ENCODE results near the gene FAM234A.
"Not testable (repeated sequence)": the region's sequence is repeated elsewhere in the genome, so short reads cannot be mapped to it uniquely, and the experiment has no call there.

Gene FAM234A

GRCh38 chr16:266258-267164, 31.9 kb downstream of the FAM234A start:
- no peak overlapping the region for H3K9ac ChIP-seq (ENCODE audit: low read length)
- no peak for TF ChIP-seq CTCF (IDR thresholded peaks at IDR 0.05; ENCODE audit: insufficient read depth, low read length, poor library complexity, severe bottlenecking)
- no peak overlapping the region for H3K4me3 ChIP-seq (ENCODE audit: insufficient read depth, low read length, poor library complexity, severe bottlenecking)
- H3K4me2 ChIP-seq (ENCODE audit: low read depth, low read length, poor library complexity, severe bottlenecking): no peak overlapping the region
- no peaks in the 10 kb centered on the region for H3K79me2 ChIP-seq (ENCODE audit: insufficient read depth, low read length)
- H3K27ac ChIP-seq (ENCODE audit: low read depth, low read length): no peak overlapping the region
- no peaks in the 10 kb centered on the region for H3K9me2 ChIP-seq (replicated peaks; ENCODE audit: insufficient read depth, low read length)
- no peaks in the 10 kb centered on the region for H4K20me1 ChIP-seq (ENCODE audit: low read depth, low read length)
- no peaks in the 10 kb centered on the region for H3K36me3 ChIP-seq (ENCODE audit: low read length)
- H3K27me3 ChIP-seq (ENCODE audit: low read length): no peaks in the 10 kb centered on the region
- H2AFZ ChIP-seq (ENCODE audit: low read depth, low read length, severe bottlenecking): no peak overlapping the region
- no peaks in the 10 kb centered on the region for H3K9me3 ChIP-seq (ENCODE audit: insufficient read depth, low read length)
- H3F3A ChIP-seq (ENCODE audit: insufficient read depth): no peaks in the 10 kb centered on the region

- H3K4me2 ChIP-seq (ENCODE audit: low read depth, low read length, poor library complexity, severe bottlenecking); H3K27ac ChIP-seq (ENCODE audit: low read depth, low read length); H3K27me3 ChIP-seq (ENCODE audit: low read length); H2AFZ ChIP-seq (ENCODE audit: low read depth, low read length, severe bottlenecking); H3K9ac ChIP-seq (ENCODE audit: low read length); H4K20me1 ChIP-seq (ENCODE audit: low read depth, low read length); H3F3A ChIP-seq (ENCODE audit: insufficient read depth); H3K79me2 ChIP-seq (ENCODE audit: insufficient read depth, low read length); H3K4me3 ChIP-seq (ENCODE audit: insufficient read depth, low read length, poor library complexity, severe bottlenecking); H3K9me2 ChIP-seq (replicated peaks; ENCODE audit: insufficient read depth, low read length); H3K9me3 ChIP-seq (ENCODE audit: insufficient read depth, low read length); H3K36me3 ChIP-seq (ENCODE audit: low read length): not testable (repeated sequence)
Measured at GRCh38 chr16:267562-267961, 32.9 kb downstream of the FAM234A start.

- Histone ChIP-seq H3K9me2 (replicated peaks; ENCODE audit: insufficient read depth, low read length) (no peaks in the 10 kb centered on the region), H3K4me3 (ENCODE audit: insufficient read depth, low read length, poor library complexity, severe bottlenecking) (no peak overlapping the region), H4K20me1 (ENCODE audit: low read depth, low read length) (no peaks in the 10 kb centered on the region), H3K36me3 (ENCODE audit: low read length) (no peaks in the 10 kb centered on the region), H3K79me2 (ENCODE audit: insufficient read depth, low read length) (no peaks in the 10 kb centered on the region), H3K4me2 (ENCODE audit: low read depth, low read length, poor library complexity, severe bottlenecking) (no peak overlapping the region), H3K9me3 (ENCODE audit: insufficient read depth, low read length) (no peaks in the 10 kb centered on the region), H3K9ac (ENCODE audit: low read length) (no peak overlapping the region), H3K27me3 (ENCODE audit: low read length) (no peaks in the 10 kb centered on the region), H3K27ac (ENCODE audit: low read depth, low read length) (no peak overlapping the region), H3F3A (ENCODE audit: insufficient read depth) (no peaks in the 10 kb centered on the region), H2AFZ (ENCODE audit: low read depth, low read length, severe bottlenecking) (no peak overlapping the region)
- no peak for TF ChIP-seq EZH2phosphoT487 (conservative IDR thresholded peaks at IDR 0.05; ENCODE audit: low read length)
- TF ChIP-seq CTCF (IDR thresholded peaks at IDR 0.05; ENCODE audit: insufficient read depth, low read length, poor library complexity, severe bottlenecking): no peak
Measured at GRCh38 chr16:268141-269053, 33.8 kb downstream of the FAM234A start.
